HepG2 (cell line): ENCODE measurements around the gene SLFNL1. TPM values are rescaled to one million over a fixed set of nuclear protein-coding genes. Genes with fewer than 3 reads are reported as not detected.

Source experiments
- ATAC-seq: fragments of 200-7000 bp; cut with Tn5 transposase; 3 replicates; pipeline ENCODE4 v1.9.1; 2020; ENCODE audit warnings: mild to moderate bottlenecking, moderate library complexity
- BruUV-seq: library from RNA; stranded (reverse); fragments of 400-500 nt; replicated peaks from 2 replicates; lab custom pipeline; 2021; lab: Mats Ljungman, UMichigan
- CTCF ChIA-PET: fragments of 300-600 bp; formaldehyde crosslinking; extraction: SDS; loops from one replicate; lab custom pipeline; 2021; ENCODE audit warnings: low total read pairs, inconsistent platforms, low intra/inter-chr PET ratio; lab: Yijun Ruan, JAX
- POLR2A ChIA-PET: fragments of 350-600 bp; sonication (Branson Sonifier 250); formaldehyde crosslinking; loops from one replicate; lab custom pipeline; 2020; ENCODE audit warnings: antibody characterized with exemption, inconsistent platforms; lab: Yijun Ruan, JAX
- DNase-seq: peaks from one replicate; pipeline ENCODE4 v3.0.0-alpha.2; 2015; ENCODE audit warnings: low spot score
- FAIRE-seq: peaks from 3 replicates; lab custom pipeline; 2011; peaks lifted over from hg19 to GRCh38; lab: Jason Lieb, UNC
- H2AFZ ChIP-seq: one replicate; pipeline ENCODE4 v1.6.1; 2011; ENCODE audit warnings: low read length, inconsistent platforms
- H3K27ac ChIP-seq: fragments of 300-600 bp; 3 replicates; pipeline ENCODE4 v1.8.0; 2011; ENCODE audit warnings: mixed run types, mild to moderate bottlenecking, mixed read lengths, low read length, inconsistent platforms; ENCODE audit not compliant: insufficient read depth; ENCODE audit errors: extremely low read length
- H3K27me3 ChIP-seq, 2 experiments: fragments of 200-600 bp in 1 of 2; 2 replicates in 1 of 2; 3 replicates in 1 of 2; pipeline versions ENCODE4 v1.6.0 to v1.8.0; 2011; ENCODE audit warnings: low read length in 2 of 2, mild to moderate bottlenecking in 2 of 2, moderate library complexity in 2 of 2, inconsistent platforms in 1 of 2; ENCODE audit not compliant: insufficient read depth in 2 of 2, control insufficient read depth in 1 of 2
- H3K36me3 ChIP-seq, 2 experiments: fragments of 200-600 bp in 1 of 2; replicated peaks in 1 of 2; 2 replicates in 1 of 2; 3 replicates in 1 of 2; pipeline versions ENCODE4 v1.5.1 to v1.8.0; 2011; ENCODE audit warnings: low read length in 2 of 2, inconsistent platforms in 1 of 2; ENCODE audit not compliant: insufficient read depth in 2 of 2, control insufficient read depth in 1 of 2
- H3K4me1 ChIP-seq: 2 replicates; pipeline ENCODE4 v1.5.1; 2012; ENCODE audit warnings: low read length, inconsistent platforms; ENCODE audit not compliant: insufficient read depth
- H3K4me2 ChIP-seq: 2 replicates; pipeline ENCODE4 v1.6.0; 2011; ENCODE audit warnings: low read depth, low read length, inconsistent platforms
- H3K4me3 ChIP-seq, 3 experiments: fragments of 200-600 bp in 1 of 3; sonication (generic), shearing (Covaris generic) in 1 of 3; replicated peaks in 1 of 3; 2 replicates each; pipeline ENCODE4 v1.5.1; 2011 to 2016; ENCODE audit warnings: low read length in 3 of 3, inconsistent platforms in 2 of 3, low read depth in 2 of 3, mild to moderate bottlenecking in 2 of 3, control low read depth in 1 of 3, mixed read lengths in 1 of 3; ENCODE audit not compliant: insufficient read depth in 1 of 3
- H3K79me2 ChIP-seq: one replicate; pipeline ENCODE4 v1.6.1; 2011; ENCODE audit warnings: low read length, inconsistent platforms; ENCODE audit not compliant: insufficient read depth
- H3K9ac ChIP-seq: 2 replicates; pipeline ENCODE4 v1.6.0; 2011; ENCODE audit warnings: mild to moderate bottlenecking, low read depth, low read length, inconsistent platforms; ENCODE audit not compliant: insufficient read depth
- H3K9me3 ChIP-seq: 2 replicates; pipeline ENCODE4 v1.5.1; 2012; ENCODE audit warnings: mild to moderate bottlenecking, low read length
- H4K20me1 ChIP-seq: 2 replicates; pipeline ENCODE4 v1.6.0; 2011; ENCODE audit warnings: inconsistent platforms, mild to moderate bottlenecking, low read length, moderate library complexity; ENCODE audit not compliant: insufficient read depth
- HOXA3 ChIP-seq: sonication (generic); formaldehyde crosslinking; IDR thresholded peaks from 2 replicates; pipeline ENCODE4 v1.5.0; 2020; ENCODE audit warnings: missing genetic modification reagents
- HOXA9 ChIP-seq: sonication (generic); formaldehyde crosslinking; IDR thresholded peaks from 2 replicates; pipeline ENCODE4 v1.8.1; 2022; ENCODE audit warnings: missing genetic modification reagents, mild to moderate bottlenecking, moderate library complexity, borderline replicate concordance
- MAZ ChIP-seq, 2 experiments: sonication (generic) in 1 of 2; formaldehyde crosslinking in 1 of 2; IDR thresholded peaks; 2 replicates each; pipeline versions ENCODE4 v1.5.0 to v1.6.1; 2012 to 2020; ENCODE audit warnings: low read depth in 2 of 2, mild to moderate bottlenecking in 2 of 2, borderline replicate concordance in 1 of 2, improper control_type of control experiment in 1 of 2, low read length in 1 of 2, missing genetic modification reagents in 1 of 2, moderate library complexity in 1 of 2
- MED1 ChIP-seq: sonication (generic); formaldehyde crosslinking; IDR thresholded peaks from 2 replicates; pipeline ENCODE4 v1.4.0; 2020; ENCODE audit warnings: missing genetic modification reagents
- MTA1 ChIP-seq: sonication (generic); formaldehyde crosslinking; IDR thresholded peaks from 2 replicates; pipeline ENCODE4 v1.4.0; 2020; ENCODE audit warnings: missing genetic modification reagents, mild to moderate bottlenecking, borderline replicate concordance
- NCOR1 ChIP-seq: fragments of 200-600 bp; sonication (generic); IDR thresholded peaks from 2 replicates; pipeline ENCODE4 v1.7.0; 2017; ENCODE audit warnings: antibody characterized with exemption, low read length, borderline replicate concordance
- SIN3A ChIP-seq: IDR thresholded peaks from 2 replicates; pipeline ENCODE4 v1.6.1; 2011; ENCODE audit warnings: low read depth, mild to moderate bottlenecking, control low read depth, low read length, borderline replicate concordance
- SMARCC2 ChIP-seq: fragments of 450-650 bp; IDR thresholded peaks from 2 replicates; pipeline ENCODE4 v1.6.1; 2017; ENCODE audit warnings: antibody characterized with exemption, mild to moderate bottlenecking
- ZBTB38 ChIP-seq: sonication (generic); formaldehyde crosslinking; IDR thresholded peaks from 2 replicates; pipeline ENCODE4 v1.5.1; 2020; ENCODE audit warnings: mild to moderate bottlenecking, missing genetic modification reagents
- ZC3H13 ChIP-seq: sonication (generic); formaldehyde crosslinking; IDR thresholded peaks from 2 replicates; pipeline ENCODE4 v1.8.1; 2023; ENCODE audit warnings: mild to moderate bottlenecking, missing genetic modification reagents, moderate library complexity
- ZMYM4 ChIP-seq: sonication (generic); formaldehyde crosslinking; IDR thresholded peaks from 2 replicates; pipeline ENCODE4 v1.8.1; 2023; ENCODE audit warnings: mild to moderate bottlenecking, missing genetic modification reagents
- ZNF234 ChIP-seq: sonication (generic); formaldehyde crosslinking; conservative IDR thresholded peaks from 2 replicates; pipeline ENCODE4 v1.5.1; 2020; ENCODE audit warnings: mild to moderate bottlenecking, missing genetic modification reagents
- ZNF263 ChIP-seq: sonication (generic); formaldehyde crosslinking; IDR thresholded peaks from 2 replicates; pipeline ENCODE4 v1.4.0; 2020; ENCODE audit warnings: missing genetic modification reagents
- ZNF460 ChIP-seq: sonication (generic); formaldehyde crosslinking; IDR thresholded peaks from 2 replicates; pipeline ENCODE4 v1.5.1; 2020; ENCODE audit warnings: missing genetic modification reagents, mild to moderate bottlenecking, borderline replicate concordance
- ZNF672 ChIP-seq: sonication (generic); formaldehyde crosslinking; IDR thresholded peaks from 2 replicates; pipeline ENCODE4 v1.8.1; 2022; ENCODE audit warnings: missing genetic modification reagents
- ZSCAN29 ChIP-seq: sonication (generic); formaldehyde crosslinking; conservative IDR thresholded peaks from 2 replicates; pipeline ENCODE4 v1.4.0; 2020; ENCODE audit warnings: mild to moderate bottlenecking, missing genetic modification reagents
- WGBS: methylation state at CpG from one replicate; pipeline ENCODE4 v1.1.6; 2017; ENCODE audit warnings: low lambda C conversion rate; 5-methylcytosine and 5-hydroxymethylcytosine counted together
- in situ Hi-C: cut with HindIII; loops from 2 replicates; pipeline ENCODE4 v1.10.0; 2017; ENCODE audit warnings: low pct_unique_long_range_greater_than_20kb; ENCODE audit not compliant: extremely low pct_ligation_motif_present
- intact Hi-C: fragments of 100-400 bp; cut with micrococcal nuclease; formaldehyde crosslinking; loops from one replicate; pipeline ENCODE4 v1.10.0; 2022; ENCODE audit not compliant: unreplicated experiment
- polyA plus RNA-seq, 8 experiments: library from polyadenylated mRNA; depleted of rRNA in 3 of 8; stranded (reverse) in 7 of 8; unstranded in 1 of 8; fragments of >200 nt; fragmentation: Illumina TruSeq in 4 of 8; extraction: Trizol in 4 of 8; gene quantifications; 2 replicates each; pipeline versions ENCODE4 v1.2.1 to v1.2.3, GENCODE V29; 2011 to 2016; ENCODE audit warnings: low read depth in 4 of 8, missing spikeins in 1 of 8, mixed read lengths in 1 of 8; ENCODE audit not compliant: insufficient read depth in 1 of 8
- total RNA-seq, 5 experiments: library from RNA; depleted of rRNA; stranded (reverse); fragments of >200 nt; fragmentation: Illumina TruSeq; extraction: Trizol; gene quantifications; 2 replicates each; pipeline ENCODE4 v1.2.3, GENCODE V29; 2016; ENCODE audit warnings: low read depth in 1 of 5
- TF ChIP-seq, protein P1 (sequence below): sonication (generic); formaldehyde crosslinking; IDR thresholded peaks from 2 replicates; pipeline ENCODE4 v1.4.0; 2020; ENCODE audit warnings: missing genetic modification reagents
- TF ChIP-seq, protein P2 (sequence below): sonication (generic); formaldehyde crosslinking; IDR thresholded peaks from 2 replicates; pipeline ENCODE4 v1.8.0; 2022; ENCODE audit warnings: low read depth, missing genetic modification reagents
- TF ChIP-seq, protein P3 (sequence below): sonication (generic); formaldehyde crosslinking; IDR thresholded peaks from 2 replicates; pipeline ENCODE4 v1.8.0; 2022; ENCODE audit warnings: mild to moderate bottlenecking, missing genetic modification reagents

SLFNL1 gene
- total and polyA plus RNA-seq, 2 of the 13 experiments (the other 11 are each of a cell fraction or from before 2014, with no cell fraction given) = 0.07 to 0.20 TPM

DNA sequence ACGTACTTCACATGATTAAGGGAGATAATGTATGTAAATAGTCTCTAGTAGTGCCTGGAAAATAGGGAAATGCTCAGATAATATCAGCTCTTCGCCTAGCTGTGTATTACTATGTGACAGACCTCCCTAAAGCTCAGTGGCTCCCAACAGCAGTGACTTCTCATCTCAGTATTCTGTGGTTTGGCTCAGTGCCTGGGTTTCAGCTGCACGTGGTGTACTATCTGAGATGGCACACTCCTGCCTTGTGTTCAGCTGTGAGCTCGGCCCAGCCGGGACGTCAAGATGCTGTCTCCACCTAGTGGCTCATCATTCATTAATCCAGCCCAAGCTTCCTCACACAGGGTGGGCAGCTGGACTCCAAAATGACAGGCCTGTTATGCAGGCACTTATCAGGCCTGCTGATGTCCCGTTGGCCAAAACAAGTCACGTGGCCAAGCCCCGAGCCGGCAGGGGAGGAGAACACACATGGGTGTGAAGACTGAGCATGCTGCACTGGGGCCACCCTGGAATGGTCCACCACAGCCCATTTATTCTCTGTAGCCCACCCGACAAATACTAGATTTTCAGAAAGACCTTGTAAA lies 17.8 kb downstream of the SLFNL1 start:
- POLR2A ChIA-PET = interaction anchor here (0.9 to 1.2 kb wide), 2 partner anchors 24 to 142 kb away, joined by 3 to 4 read pairs; partner anchors contain the start of genes CITED4 and CTPS1
- ATAC-seq (peak; percentile 97), FAIRE-seq (peak; percentile 86), DNase-seq (peak; percentile 87)
- Histone ChIP-seq H3K4me2 (no peak overlapping the region), H3K9ac (no peak overlapping the region), H3K27ac (no peak overlapping the region), H3K4me3 (no peak overlapping the region), H2AFZ (no peak overlapping the region), H3K79me2 (no peaks in the 10 kb centered on the region), H3K27me3 (no peaks in the 10 kb centered on the region), H3K36me3 (peaks cover 37 to 92% of the 10 kb centered on the region in 2 experiments), H3K9me3 (no peaks in the 10 kb centered on the region), H3K4me1 (peaks cover 7% of the 10 kb centered on the region; the same call in 1 of the 2 replicates), H4K20me1 (no peaks in the 10 kb centered on the region)
- intact Hi-C loops = loop anchor here (1.0 kb wide), 2 partner anchors 51 to 155 kb away; no protein-coding TSS in a partner anchor
- BruUV-seq = no TSS peak
- CTCF ChIA-PET = interaction anchor here (1.2 kb wide), 1 partner anchor 155 kb away, joined by 3 read pairs; no protein-coding TSS in a partner anchor
- in situ Hi-C loops = no loop called here
- 85% methylated on average over 8 of the region's 11 CpGs for WGBS
- TF ChIP-seq, protein P1, sequence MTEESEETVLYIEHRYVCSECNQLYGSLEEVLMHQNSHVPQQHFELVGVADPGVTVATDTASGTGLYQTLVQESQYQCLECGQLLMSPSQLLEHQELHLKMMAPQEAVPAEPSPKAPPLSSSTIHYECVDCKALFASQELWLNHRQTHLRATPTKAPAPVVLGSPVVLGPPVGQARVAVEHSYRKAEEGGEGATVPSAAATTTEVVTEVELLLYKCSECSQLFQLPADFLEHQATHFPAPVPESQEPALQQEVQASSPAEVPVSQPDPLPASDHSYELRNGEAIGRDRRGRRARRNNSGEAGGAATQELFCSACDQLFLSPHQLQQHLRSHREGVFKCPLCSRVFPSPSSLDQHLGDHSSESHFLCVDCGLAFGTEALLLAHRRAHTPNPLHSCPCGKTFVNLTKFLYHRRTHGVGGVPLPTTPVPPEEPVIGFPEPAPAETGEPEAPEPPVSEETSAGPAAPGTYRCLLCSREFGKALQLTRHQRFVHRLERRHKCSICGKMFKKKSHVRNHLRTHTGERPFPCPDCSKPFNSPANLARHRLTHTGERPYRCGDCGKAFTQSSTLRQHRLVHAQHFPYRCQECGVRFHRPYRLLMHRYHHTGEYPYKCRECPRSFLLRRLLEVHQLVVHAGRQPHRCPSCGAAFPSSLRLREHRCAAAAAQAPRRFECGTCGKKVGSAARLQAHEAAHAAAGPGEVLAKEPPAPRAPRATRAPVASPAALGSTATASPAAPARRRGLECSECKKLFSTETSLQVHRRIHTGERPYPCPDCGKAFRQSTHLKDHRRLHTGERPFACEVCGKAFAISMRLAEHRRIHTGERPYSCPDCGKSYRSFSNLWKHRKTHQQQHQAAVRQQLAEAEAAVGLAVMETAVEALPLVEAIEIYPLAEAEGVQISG (CRISPR knock-in tag) = no peak
- TF ChIP-seq MED1 (CRISPR knock-in tag) (peak; percentile 18; the same call in 1 of the 2 replicates), ZBTB38 (CRISPR knock-in tag) (no peak), MAZ (IDR thresholded peaks at IDR 0.05; ENCODE audit: borderline replicate concordance, low read depth, low read length) (no peak), MAZ (CRISPR knock-in tag; IDR thresholded peaks at IDR 0.05; ENCODE audit: low read depth) (no peak), ZNF672 (CRISPR knock-in tag) (no peak), ZC3H13 (CRISPR knock-in tag) (no peak), ZNF234 (CRISPR knock-in tag) (no peak), HOXA3 (0 out of 2 replicates have a peak, but pooled peaks have one; percentile 21), SIN3A (no peak), ZNF460 (CRISPR knock-in tag) (no peak), NCOR1 (no peak), SMARCC2 (no peak), ZSCAN29 (CRISPR knock-in tag) (no peak), ZMYM4 (CRISPR knock-in tag) (no peak), HOXA9 (CRISPR knock-in tag) (no peak), MTA1 (CRISPR knock-in tag) (no peak), ZNF263 (CRISPR knock-in tag) (0 out of 2 replicates have a peak, but pooled peaks have one; percentile 12)
- TF ChIP-seq, protein P2, sequence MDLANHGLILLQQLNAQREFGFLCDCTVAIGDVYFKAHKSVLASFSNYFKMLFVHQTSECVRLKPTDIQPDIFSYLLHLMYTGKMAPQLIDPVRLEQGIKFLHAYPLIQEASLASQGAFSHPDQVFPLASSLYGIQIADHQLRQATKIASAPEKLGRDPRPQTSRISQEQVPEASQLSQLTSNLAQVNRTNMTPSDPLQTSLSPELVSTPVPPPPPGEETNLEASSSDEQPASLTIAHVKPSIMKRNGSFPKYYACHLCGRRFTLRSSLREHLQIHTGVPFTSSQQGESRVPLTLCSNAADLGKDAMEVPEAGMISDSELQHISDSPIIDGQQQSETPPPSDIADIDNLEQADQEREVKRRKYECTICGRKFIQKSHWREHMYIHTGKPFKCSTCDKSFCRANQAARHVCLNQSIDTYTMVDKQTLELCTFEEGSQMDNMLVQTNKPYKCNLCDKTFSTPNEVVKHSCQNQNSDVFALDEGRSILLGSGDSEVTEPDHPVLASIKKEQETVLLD (CRISPR knock-in tag) = no peak
- TF ChIP-seq, protein P3, sequence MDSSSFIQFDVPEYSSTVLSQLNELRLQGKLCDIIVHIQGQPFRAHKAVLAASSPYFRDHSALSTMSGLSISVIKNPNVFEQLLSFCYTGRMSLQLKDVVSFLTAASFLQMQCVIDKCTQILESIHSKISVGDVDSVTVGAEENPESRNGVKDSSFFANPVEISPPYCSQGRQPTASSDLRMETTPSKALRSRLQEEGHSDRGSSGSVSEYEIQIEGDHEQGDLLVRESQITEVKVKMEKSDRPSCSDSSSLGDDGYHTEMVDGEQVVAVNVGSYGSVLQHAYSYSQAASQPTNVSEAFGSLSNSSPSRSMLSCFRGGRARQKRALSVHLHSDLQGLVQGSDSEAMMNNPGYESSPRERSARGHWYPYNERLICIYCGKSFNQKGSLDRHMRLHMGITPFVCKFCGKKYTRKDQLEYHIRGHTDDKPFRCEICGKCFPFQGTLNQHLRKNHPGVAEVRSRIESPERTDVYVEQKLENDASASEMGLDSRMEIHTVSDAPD = no peak
